ENCODE data around the gene TEDC2.

The TEDC2 gene

DNA sequence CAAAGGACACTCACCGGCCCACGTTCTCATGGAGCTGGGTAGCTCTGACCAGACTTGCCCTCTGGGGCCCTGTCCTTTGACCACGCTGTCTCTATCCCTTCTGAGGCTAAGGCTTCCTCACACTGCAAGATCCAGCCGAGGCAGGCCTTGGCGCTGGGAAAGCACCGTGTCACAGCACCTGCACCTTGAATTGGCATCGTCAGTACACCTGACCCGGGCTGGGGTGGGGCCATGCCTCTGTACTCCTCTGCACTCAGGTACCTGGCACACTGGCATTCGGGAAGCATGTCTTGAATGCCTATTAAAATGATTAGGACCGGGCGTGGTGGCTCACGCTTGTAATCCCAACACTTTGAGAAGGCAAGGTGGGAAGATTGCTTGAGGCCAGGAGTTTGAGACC lies 21.0 kb downstream of the TEDC2 start:
- no peak for DNase-seq

DNA sequence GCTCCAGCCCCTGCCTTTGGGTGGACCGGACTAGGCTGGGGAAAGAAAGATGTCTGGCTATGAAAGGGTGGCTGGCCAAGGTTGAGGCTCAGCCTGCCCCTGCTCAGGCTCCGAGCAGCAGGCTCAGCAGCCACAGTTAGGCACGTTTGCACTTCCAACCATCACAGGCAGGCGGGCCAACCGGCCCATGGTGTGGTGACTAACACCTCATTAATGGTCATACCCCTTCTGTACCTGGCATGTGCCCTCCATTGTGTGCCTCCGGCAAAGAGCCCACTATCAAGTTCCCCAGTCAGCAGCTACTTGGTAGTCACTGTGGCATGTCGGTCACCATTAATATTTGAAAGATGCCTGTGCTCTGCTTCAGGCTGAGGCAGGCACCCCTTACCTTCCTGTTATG lies 21.8 kb downstream of the TEDC2 start:
- no peak for DNase-seq

DNA sequence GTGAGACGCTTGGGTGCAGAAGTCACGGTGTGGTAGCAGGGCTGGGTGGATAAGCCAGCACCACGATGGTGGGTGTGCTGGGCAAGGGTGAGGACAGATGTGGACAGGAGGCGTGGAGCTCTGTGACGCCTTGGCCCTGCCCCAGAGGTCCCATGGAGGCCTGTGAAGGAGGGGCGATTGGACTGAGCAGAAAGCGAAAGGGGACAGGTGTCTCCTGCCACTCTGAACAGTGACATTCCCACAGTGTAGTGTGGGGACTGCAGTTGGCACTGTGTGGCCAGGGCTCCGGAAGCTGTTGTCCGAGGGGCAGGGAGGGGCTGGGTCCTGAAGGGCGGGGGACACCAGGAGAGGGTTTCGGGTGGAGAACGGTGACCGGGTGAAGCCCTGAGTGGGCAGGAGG lies 22.3 kb downstream of the TEDC2 start:
- DNase-seq: no peak

DNA sequence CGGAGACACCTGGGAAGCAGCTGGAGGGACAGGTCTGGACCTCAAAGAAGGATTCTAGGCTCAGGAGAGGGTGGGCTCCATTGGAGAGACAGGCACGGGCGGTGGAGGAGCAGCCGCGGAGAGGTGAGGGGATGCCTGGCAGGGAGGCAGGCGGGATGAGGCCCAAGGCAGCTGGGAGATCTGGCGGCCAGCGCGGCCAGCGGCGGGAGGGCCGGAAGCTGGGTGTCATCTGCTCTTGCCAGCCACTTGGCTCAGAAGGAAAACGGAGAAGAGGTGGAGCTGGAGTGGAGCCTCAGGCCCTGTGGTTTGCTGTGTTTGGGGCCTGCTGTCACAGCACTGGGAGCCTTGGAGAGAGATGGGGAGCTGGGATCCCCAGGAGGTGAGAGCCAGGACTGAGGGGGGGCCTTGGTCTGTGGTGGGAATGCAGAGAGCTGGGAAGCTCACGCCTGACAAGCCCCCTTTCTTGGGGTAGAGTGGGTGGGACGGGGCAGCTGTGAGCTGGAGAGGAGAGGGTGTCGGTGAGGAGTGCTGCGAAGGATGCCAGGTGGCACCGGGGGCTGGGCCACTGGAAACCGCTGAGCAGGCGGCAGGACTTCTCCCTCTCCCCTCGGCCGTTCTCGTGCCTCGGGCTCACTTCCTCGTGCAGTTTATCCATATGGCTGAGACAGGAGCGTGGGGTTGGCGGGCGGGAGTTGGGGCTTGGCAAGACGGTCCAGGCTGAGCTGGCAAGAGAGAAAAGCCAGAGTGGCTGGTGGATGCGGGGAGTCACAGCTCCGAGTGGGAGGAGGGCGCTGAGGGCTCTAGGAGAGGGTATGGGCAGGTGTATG lies 23.0 kb downstream of the TEDC2 start:
- DNase-seq: no peak

DNA sequence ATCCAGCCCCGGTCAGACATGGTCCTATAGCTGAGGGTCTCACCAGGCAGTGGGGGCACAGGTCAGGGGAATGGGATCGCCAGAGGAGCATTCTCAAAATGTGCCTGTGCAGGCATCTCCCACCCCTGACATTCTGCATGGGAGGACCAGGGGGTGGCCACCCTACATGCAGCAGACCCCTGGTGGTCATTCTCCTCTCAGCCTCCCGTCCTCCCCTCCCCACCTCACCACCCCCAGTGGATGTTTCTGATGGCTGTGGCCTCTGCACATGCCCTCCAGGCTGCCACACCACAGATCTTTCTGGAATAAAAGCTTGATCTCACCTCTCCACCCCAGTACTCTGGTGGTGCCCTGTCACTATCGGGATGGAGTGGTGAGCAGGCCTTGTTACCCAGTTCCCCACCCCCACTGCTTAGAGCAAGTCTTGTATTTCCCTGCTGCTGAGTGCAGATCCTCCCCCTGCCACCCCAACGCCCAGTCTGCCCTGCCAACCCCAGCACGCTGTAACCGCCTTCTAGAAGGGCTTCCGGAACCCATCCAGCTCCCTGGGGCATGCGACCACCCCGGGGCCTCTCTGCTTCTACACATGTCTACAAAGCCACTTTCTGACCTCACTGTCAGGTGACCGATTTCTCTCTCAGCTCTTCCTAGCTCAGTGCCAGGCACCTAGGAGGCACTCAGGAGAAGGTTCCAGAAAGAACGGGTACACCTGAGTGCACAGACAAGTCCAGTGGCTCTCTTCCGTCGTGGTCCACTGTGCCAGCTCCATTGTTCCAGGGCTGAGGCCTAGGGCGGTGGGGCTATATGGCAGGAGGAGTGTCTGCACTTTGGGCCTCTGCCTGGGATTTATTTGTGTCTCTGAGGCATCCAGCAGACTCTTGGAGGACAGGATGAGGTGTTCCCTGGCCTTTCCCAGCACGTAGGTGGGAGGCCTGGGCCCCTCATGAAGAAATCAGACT lies 24.3 kb downstream of the TEDC2 start:
- DNase-seq: no peak

DNA sequence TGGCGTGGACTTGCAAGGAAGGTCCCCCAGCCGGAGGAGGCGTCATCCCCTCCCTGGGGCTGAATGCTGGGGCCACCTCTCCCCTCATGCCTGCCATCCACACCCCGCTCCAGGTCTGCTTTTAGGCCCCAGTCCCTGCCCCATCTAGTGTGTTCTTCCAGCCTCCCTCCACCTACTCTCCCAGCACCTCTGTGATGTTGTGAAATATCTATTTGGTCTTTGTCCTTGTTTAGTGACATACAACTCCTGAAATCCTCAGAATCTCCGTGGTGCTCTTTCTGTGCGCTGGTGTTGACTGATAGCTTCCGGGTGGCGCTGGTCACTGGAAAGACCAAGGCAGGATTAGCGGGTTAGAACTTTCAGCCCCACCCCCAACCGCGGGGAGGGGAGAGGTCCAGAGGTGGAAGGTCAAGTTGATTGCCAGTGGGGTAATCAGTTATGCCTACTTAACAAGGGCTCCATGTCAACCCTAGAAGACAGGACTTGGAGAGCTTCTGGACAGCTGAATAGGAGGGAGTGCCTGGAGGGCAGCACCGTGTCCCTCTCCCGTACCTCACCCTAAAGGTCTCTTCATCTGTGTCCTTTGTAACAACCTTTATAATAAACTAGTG lies 25.1 kb downstream of the TEDC2 start:
- no peak for DNase-seq

DNA sequence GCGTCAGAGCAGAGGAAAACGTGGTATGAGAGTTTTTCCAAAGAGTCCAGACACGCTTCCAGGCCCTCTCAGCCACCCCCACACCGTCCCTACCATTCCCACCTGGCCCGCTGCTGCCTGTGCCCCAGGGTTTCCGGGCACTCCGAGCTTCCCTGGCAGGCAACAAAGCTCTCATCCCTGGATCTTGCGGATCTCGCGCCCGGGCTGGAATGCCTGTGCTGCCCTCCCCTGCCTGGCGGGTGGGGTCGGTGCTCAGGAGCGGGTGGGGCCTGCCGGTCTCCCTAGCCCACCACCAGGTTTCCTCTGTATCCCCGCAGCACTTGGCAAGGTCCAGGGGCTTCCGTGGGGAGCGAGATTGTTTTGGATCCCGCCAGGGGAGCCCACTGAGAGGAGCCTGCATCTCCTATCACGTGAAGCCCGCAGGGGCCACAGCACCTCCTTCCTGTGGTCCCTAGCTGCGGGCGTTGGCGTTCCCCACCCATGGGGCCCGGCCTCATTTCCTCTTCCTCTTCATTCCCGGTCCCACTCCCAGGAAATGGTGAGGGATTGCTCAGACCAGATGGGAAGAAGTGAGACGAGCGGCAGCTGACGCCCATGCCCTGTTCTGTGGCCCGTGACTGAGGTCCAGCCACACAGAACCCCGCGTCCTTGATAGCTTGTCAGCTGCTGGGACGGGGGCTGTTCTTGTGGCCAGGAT lies 26.1 kb downstream of the TEDC2 start:
- DNase-seq: no peak

DNA sequence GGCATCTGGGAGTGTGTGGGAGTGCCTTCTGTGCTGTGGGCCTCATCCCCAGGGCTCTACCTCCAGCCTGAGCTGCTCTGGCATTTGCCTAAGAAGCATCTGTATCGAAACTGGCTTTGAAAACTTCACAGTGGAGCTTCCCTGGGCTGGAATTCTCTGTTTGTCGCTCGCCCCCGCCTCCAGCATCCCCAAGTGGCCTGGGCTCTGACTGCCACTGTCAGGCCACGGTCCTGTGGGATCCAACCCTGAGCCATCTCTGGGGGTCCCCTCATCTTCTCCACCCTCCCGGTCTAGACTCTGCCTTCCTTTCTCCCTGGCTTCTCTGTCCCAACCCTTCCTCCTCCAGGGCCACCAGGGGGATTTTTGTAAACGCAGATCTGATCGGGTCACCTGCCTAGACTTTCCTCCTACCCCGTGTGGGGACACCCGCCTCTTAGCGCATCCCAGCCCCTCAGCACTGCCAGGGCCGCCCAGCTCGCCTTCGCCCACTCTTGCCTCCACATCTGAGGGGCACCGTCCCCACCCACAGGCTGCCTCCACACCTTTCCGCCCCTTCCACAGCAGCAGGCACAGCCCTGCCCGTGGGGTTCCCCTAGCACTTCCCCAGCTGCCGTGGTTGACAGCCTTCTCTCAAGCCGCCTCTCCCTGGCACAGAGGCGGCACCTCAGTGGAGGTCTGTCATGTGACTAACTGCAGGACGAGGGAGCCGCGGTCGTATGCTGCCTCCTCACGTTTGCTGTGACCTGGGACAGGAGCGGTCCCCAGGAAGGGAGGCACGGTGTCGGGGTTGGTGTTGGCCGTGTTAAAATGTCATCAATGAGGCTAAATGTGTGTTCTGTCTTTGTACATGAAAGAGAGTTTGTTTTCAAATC lies 27.0 kb downstream of the TEDC2 start:
- peak; percentile 90 for DNase-seq

DNA sequence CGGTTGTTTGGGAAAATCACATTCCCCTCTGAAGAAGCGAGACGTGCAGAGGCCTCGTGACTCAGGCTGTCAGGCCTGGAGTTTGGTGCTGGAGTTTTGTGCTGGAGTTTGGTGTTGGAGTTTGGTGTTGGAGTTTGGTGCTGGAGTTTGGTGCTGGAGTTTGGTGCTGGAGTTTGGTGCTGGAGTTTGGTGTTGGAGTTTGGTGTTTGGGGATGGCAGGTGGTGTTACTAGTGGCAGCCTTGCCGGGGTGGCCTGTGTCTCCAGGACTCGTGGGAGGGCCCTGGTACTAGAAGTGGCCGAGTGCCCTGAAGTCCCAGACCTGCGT lies 27.6 kb downstream of the TEDC2 start:
- DNase-seq: no peak

DNA sequence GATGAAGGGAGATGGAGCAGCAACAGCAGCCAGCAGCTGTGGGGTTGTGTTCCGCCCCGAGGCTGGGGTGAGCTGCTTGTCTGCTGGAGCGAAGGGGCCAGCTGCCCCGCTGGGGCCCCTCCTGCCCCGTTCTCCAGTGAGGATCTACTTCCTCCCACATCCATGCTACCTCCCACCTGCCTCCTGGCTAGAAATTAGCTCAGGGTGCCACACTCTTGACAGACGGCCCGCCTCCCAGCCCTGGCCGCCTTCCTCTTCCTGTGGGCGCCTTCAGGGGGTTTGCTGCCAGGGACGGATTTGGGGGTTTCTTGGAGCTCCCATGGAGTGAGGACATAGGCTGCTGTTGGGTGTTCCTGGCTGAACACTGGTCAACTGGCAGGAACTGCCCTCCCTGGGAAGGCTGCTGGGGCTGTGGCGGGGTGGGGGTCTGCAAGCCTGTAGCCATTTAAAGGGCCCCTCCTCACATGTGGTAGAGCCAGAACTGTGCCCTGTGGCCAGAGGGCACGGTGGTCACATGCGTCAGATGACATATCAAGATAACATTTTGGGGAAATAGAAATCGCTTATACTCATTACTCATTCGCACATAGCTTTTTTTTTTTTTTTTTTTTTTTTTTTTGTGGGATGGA lies 28.1 kb downstream of the TEDC2 start:
- DNase-seq: peak; percentile 90

DNA sequence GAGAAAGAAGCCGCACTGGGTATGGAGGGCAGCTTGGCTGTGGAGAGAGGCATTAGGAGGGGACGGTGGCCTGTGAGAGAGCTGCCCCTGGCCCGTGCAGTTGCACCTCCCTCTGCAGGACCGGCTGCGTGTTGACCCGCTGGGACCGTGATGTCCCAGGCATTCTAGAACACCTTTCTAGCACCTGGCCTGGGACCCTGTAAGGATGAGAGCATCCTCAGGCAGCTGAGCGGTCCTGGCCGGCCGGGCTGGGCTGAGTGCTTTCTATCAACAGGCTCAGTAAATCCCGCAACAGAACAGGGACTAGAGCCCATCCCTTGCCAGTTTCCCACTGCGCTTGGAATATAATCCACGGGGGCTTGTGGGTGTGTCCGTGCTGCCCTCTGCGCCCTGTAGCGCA lies 29.7 kb downstream of the TEDC2 start:
- no peak for DNase-seq

DNA sequence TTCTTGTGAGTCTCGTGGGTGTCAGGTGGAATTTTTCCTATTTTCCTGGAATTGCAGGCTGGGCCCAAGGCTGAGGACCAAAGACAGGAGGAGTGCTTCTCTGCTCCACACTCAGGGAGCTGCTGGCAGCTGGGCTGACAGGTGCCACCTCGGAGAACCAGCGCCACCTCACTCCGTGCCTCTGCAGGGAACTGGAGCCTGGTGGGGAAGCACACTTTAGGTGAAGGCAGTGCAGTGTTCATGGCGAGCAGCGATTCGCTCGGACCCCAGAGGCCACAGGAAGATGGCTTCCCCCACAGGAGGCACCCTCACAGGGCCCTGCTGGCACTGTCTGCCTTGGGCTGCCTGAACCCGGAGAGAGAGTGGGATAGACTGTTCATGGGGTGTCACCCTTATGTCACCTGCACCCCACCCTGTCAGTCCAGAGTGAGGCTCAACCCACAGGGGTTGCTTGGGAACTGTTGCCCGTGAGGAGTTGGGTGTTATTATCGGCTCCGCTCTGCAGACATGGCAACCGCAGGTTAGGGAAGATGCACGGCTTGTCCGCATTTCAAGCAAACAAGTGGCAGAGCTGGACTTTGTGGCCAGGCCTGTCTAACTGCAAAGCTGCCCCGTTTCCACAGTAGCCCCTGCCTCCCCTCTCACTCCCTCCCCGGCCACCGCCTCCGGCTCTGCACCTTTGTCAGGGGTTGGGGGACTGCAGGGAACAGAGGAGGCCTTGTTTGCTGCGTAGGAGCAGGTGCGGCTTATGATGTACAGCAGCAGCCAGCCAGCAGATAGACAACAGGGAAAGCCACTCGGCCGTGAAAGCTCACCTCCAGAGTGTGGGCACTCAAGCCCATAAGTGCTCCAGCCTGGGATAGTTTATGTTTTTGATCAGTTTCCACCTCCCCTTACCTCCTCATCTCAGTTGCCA lies 30.5 kb downstream of the TEDC2 start:
- no peak for DNase-seq

DNA sequence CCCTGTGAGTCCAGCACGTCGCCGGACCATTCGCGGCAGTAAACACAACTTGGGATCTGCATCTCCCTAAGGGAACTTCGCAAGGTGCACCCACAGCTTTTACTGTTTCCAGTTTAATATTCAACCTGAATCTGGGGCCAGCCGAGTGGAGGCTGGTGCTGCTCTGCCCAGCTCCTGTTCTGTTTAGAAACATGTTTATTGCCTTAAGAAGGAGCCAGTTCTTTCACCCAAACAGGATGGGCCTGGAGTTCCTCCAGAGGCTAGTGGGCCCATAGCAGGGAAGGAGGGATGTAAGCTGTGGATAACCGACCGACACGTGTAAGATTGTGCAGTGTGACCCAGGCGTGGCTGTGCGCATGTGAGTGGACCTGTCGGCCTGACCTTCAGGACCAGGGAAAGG lies 32.4 kb downstream of the TEDC2 start:
- no peak for DNase-seq

DNA sequence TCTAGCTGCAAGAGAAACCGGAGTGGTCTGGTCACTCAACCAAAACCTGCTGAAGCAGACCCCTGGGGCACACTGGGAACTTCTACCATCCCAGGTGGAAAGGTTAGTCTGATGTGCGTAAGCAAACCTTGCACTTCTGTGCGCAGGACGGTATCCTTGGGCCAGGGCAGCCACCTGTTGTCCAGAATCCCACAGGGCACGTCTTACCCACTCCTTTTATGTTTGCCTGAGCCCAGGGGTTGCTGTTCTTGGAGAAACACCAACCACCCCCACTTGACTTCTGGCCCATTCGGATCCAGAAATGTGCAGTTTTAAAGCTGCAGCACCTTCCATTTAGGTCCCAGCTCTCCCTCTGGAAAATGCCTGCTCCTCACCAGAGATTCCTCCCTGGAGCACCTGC lies 33.7 kb downstream of the TEDC2 start:
- DNase-seq: no peak

DNA sequence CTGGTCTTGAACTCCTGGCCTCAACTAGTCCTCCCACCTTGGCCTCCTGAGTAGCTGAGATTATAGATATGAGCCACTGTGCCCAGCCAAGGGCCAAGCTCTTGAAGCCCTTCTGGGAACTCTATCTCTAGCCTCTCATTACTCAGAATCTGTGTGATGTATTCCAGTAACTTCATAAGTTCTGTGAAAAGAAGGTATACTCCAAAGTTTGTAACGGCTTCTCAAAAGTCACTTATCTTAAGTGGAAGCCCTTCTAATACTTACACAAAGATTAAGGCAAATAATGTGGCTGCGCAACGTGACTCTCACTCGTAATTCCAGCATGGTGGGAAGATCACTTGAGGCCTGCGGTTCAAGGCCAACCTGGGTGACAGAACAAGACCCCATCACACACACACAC lies 34.7 kb downstream of the TEDC2 start:
- DNase-seq: no peak

DNA sequence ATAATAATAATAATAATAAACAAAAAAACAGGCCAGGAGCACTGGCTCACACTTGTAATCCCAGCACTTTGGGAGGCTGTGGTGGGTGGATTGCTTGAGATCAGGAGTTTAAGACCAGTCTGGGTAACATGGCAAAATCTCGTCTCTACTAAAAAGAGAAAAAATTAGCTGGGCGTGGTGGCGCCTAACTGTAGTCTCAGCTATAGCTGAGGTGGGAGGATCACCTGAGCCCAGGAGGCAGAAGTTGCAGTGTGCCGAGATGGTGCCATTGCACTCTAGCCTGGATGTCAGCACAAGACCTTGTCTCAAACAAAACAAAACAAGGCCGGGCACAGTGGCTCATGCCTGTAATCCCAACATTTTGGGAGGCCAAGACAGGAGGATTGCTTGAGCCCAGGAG lies 35.1 kb downstream of the TEDC2 start:
- no peak for DNase-seq

DNA sequence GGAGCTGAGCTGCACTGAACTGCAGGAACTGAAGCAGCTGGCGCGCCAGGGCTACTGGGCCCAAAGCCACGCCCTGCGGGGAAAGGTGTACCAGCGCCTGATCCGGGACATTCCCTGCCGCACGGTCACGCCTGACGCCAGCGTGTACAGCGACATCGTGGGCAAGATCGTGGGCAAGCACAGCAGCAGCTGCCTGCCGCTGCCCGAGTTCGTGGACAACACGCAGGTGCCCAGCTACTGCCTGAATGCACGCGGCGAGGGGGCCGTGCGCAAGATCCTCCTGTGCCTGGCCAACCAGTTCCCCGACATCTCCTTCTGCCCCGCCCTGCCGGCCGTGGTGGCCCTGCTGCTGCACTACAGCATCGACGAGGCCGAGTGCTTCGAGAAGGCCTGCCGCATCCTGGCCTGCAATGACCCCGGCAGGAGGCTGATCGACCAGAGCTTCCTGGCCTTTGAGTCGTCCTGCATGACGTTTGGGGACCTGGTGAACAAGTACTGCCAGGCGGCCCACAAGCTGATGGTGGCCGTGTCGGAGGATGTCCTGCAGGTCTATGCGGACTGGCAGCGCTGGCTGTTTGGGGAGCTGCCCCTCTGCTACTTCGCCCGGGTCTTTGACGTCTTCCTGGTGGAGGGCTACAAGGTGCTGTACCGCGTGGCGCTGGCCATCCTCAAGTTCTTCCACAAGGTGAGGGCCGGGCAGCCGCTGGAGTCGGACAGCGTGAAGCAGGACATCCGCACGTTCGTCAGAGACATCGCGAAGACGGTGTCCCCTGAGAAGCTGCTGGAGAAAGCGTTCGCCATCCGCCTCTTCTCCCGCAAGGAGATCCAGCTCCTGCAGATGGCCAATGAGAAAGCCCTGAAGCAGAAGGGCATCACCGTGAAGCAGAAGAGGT lies 36.6 kb downstream of the TEDC2 start:
- DNase-seq: no peak

DNA sequence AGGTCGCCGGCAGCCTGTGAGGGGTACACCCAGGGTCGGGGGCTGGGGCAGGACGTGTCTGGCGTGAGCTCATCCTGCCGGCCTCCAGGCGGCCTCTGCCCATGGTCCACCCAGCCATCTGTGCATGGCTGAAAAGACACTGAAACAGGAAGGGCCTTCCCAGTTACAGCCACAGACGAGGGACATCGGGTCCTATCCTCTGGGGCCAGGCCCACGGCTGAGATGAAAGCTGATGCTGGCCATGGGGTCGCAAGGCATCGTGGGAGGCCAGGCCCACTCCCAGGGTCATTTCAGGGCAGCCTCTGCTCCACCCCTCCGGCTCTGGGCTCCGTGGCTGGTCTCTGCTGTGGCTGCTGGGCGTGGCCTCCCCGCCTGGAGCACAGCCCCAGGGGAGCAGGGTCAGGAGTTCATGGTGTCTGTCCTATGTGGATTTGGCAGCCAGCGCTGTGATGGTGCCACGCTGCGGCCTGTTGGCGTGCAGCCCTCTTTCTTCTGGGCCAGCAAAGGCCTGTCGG lies 37.3 kb downstream of the TEDC2 start:
- no peak for DNase-seq
